Inflammatory macrophage (primary cell): ENCODE measurements around the gene NEMP2.
A peak's percentile ranks its signal among the peaks of the same experiment; 100 is the strongest.

ENCODE experiments used
- DNase-seq, 2 donors: peaks; one replicate each; pipeline ENCODE4 v3.0.0-alpha.2; 2020 to 2022
- total RNA-seq, 18 experiments: gene quantifications; one replicate each; lab custom pipeline; 2026; ENCODE audit warnings: mixed read lengths in 6 of 18, inconsistent platforms in 2 of 18; lab: John Stamatoyannopoulos, UW

Gene NEMP2, protein sequence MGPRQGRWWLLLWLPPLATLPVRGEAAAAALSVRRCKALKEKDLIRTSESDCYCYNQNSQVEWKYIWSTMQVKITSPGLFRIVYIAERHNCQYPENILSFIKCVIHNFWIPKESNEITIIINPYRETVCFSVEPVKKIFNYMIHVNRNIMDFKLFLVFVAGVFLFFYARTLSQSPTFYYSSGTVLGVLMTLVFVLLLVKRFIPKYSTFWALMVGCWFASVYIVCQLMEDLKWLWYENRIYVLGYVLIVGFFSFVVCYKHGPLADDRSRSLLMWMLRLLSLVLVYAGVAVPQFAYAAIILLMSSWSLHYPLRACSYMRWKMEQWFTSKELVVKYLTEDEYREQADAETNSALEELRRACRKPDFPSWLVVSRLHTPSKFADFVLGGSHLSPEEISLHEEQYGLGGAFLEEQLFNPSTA
- 3.6 to 10.4 (median 7.1) reads per million in 18 experiments for total RNA-seq

DNA sequence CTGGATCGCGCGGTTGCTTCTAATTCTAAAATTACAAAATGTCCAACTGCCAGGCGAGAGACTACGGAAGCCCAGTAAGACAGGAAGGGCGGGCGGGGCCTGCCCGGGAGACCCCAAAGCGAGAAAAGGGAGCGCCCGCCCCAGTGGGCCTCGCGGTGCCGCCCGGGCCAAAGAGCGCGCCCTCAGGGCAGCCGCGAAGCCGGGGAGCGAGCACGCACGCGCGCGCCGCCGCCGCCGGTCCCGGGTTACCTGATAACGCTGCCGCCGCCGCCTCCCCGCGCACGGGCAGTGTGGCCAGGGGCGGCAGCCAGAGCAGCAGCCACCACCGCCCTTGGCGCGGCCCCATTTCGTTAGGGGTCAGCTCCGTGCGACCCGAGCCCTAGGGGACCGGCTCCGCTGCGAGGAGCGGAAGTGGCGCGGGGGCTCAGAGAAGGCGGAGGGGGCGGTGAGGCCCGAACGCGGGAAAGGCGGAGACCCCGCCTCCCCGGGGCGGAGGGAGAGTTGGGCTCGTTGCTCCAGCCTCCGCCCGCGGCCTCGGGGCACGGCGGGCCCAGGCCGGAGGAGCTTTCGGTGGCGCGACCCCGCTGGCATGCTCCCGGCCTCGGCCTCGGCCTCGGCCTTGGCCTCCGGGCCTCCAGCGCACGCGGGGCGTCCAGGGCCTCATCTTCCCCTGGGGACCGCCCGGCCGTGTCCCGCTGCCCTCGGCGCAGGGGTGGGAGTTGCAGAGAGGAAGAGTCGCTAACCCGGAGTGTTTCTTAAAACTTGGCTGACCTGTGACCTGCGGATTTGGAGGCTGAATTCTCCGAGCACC lies at the start of gene NEMP2:
NEMP2 (minus strand) TSS at position 413 of the 811 bp plus-strand sequence; CDS start at position 346, 67 bp downstream.
- peak; percentile 65 to 75 for DNase-seq

DNA sequence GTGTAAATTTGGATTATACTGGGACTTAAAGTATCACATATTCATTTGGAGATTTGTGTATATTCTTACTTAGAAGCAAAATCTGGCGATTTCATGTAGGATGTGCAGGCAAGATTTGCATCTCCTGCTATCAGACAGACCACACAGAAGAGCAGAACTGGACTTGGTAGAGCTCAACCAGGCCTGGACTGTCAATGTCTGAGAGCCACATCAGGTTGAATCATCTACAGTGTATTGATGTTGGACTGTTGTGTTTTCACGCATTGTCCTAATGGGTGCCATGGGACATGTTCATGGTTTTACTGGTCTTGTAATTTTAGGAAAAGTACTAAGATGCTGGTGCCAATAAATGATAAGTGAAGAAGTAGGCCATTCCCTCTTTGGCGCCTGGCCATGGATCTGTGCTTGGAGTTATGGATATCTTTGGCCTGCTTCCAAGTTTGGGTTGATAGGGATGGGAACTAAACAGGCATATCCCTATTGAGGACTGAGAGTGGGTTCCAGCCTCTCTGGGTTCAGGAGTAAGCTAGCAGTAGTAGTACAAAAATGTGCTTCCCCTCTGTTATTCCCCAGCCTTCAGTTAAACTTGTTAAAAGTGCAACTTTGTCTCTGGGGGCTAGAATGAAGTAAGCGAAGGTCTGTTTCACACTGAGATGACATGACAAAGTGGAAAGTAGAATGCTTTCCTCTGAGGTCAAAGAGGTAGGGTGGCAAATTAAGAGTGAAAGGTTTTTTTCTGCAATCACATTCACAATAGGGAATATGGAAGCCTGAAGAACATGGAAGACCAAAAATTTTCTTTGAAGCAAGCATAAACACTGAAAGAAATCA lies 49.2 kb upstream of the NEMP2 start:
- DNase-seq, result no peak

DNA sequence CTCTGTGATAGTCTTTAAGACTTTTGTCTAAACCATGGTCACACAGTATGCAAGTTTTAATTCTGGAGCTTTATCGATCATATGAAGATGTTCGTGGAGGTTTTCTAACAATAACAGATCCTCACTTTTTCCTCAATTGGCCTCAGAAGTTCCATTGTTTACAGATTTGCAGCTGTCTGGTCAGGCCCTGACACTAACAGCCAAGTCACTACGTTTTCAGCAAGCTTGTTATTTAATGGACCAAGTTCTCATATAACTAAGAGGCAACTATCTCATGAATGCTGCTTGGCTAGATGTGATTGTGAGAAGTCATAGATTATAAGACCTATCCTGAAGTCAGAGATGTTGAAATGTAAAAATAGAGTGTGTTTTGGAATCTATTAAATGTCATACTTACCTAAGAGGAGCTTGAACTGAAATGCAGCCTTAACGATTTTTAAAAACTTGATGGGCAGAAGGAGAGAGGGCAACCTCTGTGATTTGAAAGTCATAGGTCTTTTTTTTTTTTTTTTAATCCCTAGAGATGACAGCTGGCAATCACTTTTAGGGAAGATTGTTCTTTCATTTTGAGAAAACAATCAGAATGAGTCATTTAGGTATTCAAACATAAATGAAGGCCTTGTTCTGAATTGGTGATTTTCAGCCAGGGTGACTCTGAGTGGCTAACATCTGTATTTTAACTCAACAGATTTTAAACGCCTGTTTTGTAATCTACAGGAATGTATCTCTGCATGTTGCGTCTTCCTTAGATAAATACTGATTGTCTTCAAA lies 48.4 kb upstream of the NEMP2 start:
- DNase-seq, result no peak

DNA sequence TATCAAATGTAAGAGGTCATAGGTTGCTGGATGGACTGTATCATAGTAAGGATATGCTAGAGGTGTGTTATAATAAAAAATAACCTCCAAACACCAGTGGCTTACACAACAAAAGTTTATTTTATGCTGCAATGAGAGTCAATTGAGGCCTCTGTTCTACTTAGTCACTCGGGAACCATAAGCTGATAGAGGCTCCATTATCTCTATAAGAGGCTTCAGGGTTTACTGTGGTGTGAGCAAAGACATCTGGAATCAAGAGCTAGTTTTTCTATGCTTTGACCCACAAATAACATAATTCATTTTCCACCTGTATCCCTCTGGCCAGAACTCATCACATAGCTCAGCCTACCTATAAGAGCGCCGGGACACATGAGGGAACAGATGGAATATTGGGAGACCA lies 47.5 kb upstream of the NEMP2 start:
- DNase-seq, result no peak

DNA sequence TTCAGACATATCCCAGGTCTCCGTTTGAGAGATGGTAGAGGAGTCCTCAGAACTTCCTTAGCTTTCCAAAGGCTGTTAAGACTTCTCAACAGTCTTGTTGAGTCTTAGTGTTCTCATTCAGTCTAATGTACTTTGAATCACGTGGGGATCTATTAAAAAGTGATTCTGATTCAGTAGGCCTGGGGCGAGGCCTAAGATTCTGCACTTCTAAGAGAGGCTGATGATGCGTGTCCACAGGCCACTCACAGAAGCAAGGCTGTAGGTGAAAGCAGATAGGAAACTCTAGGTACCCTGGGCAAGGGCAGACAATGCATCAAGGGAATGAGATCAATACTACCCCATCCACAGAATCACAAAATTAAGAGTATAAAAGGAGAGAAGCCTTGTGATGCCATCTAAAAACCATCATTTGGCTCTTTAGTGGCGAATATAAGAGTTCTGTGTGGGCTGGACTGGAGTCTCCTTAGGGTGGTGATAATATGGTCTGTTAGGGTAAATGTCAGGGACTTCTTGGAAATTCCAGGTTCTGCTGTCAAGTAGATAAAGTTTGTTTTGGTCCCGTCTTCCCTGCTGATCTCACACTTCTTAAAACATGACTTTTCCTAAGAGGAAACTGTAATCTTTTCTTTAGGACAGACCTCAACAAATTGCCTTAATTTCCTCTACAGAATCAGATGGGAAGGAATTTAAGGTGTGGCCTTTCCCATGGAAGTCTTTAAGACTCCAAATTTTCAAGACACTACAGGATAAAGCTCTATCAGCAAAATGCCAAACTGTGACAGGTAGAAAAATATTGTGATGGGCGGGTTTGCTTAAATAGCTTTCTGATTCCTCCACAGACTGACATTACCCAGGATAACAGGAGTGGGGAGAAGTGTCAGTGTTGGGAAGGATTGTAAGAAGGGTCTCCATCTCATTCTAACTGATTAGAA lies 45.7 kb upstream of the NEMP2 start:
- DNase-seq, result no peak

DNA sequence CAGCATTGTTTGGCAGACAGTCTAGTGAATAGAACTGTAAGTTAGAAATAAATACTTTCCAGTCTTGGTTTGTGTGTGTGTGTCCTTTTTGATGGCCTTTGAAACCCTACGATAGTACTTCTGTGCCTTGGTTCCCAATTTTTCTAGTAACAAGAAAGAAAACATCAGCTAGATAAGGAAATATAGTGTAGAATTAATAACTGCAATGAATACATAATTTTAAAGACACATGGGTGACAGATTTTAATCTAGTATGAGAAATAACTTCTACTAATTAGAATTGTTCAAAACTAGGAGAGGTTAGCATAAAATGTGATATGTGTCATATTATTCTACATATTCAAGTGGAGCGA lies 44.5 kb upstream of the NEMP2 start:
- DNase-seq, result no peak

DNA sequence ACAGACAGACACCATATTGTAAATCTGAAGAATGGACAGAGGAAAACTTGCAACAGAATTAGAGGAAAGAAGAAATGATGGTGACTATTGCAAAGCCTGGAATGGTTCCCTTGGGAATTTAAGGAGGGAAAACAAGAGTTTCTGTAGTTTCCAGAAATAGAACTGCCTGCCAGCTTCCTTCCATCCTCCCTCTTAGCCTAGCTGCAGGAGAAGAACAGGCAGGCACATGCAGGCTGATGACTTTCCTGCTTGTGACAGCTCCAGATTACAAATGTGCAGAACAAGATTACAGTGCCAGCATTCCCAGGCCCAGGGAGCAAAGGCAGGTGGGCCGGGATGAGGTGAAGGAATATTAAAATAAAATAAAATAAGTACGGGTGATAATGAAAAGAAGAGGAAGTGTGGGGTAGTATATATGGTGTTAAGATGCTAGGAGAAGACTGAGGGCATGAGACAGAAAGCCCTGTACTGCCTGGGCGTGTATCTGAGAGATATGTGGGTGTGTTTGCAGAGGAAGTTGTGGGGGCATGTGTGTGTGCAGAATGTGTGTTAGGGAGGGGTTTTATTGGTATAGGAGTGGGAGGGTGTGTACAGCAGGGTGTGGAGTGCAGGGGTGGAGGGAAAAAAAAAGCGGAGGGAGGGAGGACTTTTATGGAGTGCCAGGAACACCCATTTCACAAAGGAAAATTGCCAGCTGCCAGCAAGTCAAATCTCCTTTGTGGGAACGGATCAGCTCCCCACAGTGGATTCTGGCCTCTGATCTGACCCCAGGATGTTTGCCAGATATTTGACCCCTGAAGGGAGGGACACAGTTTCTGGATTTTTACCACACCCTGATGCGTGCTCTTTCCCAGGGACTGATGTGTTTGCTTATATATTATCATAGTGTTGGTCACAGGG lies 43.9 kb upstream of the NEMP2 start:
- DNase-seq, result peak in 1 of 2 donors; percentile 29

DNA sequence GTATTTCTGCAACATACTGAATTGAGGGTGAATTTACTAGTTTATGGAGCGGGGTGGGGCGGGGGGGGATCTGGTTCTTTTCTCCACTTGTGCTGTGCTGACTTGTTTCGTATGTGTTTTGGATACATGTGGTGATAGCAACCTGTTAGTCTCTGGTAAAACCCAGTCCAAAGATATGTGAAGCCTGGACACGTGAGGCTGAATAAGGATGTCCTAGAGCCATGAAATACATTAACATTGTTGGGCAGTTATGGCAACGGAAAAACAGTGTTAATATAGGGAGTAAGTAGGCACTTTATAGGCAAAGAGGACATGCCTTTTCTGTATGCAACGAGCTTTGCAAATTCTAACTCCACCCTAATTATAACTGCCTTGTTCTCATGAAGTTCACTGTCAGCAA lies 42.1 kb upstream of the NEMP2 start:
- no peak for DNase-seq

DNA sequence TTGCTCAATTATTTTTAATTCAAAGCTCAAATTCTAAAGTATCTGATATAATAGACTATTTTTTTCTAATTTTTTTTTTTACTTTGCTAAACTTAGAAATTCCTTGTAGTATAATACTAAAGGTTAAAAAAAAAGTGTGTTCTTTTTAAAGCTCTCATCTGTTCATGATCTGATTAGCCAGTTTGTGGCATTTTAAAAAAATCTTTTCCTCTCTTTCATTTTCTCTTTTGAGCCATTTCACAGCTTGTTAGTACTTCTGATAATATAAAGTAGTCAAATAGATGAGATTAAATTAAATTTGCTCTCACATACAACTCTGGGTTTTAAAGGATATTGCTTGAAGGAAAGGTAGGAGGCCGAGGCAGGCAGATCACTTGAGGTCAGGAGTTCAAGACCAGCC lies 40.7 kb upstream of the NEMP2 start:
- DNase-seq, result no peak

DNA sequence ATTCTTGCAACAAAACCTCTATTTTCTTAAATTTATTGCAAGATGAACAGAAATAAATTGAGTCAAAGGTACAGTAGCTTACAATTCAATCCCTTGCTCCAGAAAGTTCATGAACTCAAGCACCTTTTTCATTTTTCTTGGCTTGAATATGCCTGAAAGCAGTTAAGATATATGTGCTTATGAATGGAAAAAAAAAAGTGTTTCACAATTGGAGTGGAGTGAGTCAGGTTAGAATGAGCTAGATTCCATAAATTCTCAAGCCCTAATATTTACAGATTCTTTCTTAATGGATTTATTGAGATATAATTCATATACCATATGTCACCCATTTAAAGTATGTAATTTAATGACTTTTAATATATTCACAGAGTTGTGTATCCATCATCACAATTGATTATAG lies 39.6 kb upstream of the NEMP2 start:
- no peak for DNase-seq

DNA sequence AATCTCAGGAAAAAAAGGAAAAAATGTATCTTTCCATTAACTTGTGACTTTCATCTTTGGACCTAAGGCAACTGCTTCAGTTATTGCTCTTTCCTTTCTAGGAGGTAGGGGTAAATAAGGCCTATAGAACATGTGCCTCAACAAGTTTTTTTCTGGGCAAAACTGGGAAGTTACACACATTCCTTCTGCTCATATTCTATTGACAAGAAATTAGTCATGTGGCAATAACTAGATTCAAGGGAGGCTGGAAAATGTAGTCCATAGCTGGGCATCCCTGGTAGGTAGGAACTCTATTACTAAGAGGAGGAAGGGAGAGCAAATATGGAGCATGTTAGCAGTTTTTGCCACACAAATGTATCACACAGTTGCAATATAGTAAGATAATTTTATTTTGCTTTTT lies 37.7 kb upstream of the NEMP2 start:
- no peak for DNase-seq

DNA sequence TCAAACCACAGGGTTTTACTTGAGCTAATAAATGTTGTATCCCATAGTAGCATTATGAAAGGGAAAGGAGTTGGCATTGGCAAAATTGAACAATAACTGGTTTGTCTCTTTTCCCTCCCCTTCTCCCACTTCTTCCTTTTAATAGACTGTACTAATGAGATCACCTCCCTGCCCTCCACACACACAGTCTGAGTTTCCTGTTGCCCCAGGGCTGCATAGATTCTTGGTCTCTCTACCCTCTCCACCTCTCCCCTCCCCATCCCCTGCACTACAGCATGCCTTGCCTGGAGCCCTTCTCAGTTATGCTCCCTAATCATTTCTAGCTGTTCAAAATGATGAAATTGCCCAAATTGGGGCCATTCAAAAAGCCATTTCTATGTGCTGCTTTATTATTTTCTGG lies 37.2 kb upstream of the NEMP2 start:
- DNase-seq, result no peak

DNA sequence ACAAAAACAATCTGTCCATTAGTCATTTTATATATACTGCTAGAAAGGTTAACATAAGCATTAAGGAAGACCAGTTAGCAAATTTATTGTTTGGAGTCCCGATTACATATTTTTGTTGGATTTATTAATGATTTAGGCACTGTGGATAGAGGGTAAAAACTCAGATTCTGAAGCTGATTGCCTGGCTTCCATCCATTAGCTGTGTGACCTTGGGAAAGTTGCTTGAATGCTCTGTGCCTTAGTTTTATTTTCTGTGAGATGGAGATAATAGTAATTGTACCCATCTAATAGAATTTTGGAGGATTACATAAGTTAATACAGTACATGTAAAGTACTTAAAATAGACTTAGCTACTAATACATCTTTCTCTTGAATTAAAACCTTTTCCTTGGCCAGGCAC lies 36.3 kb upstream of the NEMP2 start:
- no peak for DNase-seq

DNA sequence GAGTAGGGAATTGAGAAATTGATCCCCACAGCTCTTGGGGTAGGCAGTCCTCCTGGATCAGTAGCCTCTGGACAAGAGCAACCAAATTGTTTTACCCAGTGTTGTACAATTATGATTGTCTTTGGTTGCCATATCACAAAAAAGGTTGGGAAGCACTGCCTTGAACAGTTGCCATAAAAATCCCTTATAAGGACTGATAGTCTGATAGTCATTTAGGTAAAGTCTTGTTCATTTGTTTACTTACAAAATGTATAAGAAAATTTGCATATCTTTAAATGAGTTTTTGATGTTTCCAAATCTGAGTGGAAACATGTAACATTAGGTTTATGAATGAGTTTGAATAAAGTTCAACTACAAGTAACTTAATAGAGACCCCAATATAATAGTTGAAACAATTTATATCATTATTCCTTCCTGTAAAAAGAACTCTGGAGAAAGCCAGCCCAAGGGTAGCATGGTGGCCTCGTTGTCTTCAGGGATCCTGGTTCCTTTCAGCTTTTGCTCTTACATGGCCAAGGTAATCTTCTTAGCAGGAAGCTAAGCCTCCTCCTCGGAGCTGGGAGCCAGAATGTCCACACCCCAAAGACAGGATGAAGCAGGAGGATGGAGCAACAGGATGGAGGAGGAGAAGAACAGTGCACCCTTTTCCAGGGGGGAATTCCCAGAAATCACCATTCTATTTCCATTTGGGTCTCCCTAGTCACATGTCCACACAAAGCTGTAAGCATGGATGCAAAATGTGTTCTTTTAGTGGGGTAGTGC lies 35.7 kb upstream of the NEMP2 start:
- no peak for DNase-seq

DNA sequence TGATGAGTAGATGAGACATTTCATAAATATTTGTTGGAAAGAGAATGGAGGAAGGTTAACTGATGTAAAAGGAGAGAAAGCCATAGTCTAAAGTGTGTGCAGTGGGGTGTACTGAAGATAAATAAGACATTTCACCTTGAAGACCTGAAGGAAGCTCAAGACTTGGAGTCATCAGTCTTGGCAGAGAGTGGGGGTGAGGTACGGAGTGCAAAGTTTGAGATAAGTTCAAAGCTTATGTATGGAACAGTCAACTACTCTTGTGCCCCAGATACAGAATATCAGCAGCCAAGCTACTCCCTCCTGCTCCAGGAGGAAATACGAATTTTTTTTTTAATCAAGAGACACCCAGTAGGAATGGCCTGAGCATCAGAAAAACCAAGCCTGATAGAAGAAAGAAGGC lies 30.3 kb upstream of the NEMP2 start:
- DNase-seq, result no peak

DNA sequence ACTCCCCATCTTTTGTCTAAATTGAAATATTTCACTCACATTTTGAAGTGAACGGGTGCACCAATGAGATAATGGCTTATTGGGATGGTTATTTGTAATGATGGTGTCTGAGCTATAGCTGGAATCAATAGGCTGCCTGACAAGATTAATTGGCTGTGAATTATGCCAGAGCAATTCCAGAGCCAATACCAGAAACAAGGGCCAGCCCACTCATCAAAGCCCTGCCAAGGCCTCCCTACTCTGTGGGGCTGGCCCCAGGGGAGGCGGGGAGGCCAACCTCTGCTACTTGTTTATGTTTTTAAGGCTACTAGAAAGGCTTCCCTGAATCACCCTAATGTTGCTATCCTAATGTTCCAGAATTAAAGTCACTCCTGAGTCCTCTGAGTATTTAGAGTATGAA lies 29.1 kb upstream of the NEMP2 start:
- DNase-seq, result no peak

DNA sequence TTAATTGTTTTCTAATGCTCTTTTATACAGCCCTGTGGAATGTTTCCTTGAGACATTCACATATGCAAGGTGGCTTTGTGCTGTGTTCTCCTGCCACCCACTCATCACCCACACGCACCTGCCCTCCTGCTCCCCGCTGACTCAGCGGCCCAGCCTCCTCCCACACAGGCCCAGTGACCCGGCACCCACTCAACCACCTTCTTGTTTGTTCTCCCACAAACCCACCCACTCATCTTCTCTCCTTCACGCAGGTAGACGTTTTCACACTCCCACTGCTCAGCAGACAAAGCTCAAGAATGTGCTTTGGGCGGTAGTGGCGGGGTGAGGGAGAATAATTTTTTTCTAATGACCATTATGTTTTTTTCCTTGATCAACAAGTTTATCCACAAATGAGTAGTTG lies 28.6 kb upstream of the NEMP2 start:
- no peak for DNase-seq

DNA sequence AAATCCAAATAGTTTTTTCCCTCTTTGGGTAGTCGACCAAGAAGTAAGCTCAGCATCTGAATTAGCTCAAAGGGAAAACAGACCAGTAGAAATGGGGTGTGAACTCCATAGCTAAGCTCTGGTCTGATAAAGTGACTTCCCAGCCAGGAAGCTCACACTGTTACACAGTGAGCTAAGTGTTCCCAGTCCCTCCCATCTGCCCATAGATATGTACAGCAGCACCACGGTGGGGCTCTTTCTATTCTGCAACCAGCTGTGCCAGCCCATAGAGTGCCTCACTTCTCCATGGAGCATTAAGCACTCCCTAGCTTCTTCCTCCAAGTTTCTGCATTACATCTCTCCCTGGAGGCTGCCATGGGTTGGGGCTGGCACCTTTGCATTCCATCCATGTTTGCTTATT lies 27.6 kb upstream of the NEMP2 start:
- no peak for DNase-seq

DNA sequence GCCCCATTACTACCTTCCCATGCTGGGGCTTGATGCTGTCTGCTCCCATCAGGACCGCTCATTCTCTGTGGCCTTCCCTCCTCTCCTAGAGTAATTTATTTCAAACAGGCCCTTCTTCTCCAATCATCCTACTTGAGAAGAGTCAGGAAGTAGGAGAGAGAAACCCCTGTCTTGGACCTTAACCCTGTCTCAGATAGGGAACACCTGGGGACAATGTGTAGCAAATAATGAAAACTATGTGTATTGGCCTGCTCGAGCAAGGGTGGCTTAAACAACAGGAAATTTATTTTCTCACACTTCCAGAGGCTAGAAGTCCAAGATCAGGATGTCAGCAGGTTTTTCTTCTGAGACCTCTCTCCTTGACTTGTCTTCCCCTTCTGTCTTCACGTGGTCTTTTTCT lies 26.6 kb upstream of the NEMP2 start:
- no peak for DNase-seq
